HepG2 (cell line): Measurements from ENCODE around the gene APBA3. TPM values are rescaled to one million over a fixed set of nuclear protein-coding genes. Genes with fewer than 3 reads are reported as not detected.

Experiments
- ATF6 ChIP-seq: sonication (generic); formaldehyde crosslinking; conservative IDR thresholded peaks from 2 replicates; pipeline ENCODE4 v1.4.0; 2020; ENCODE audit warnings: missing genetic modification reagents
- CBX1 ChIP-seq: IDR thresholded peaks from one replicate; pipeline ENCODE4 v1.6.1; 2016; ENCODE audit warnings: antibody characterized with exemption, low read depth
- CBX5 ChIP-seq: sonication (generic); formaldehyde crosslinking; IDR thresholded peaks from 2 replicates; pipeline ENCODE4 v1.4.0; 2020; ENCODE audit warnings: missing genetic modification reagents, borderline replicate concordance
- CREB1 ChIP-seq, 2 experiments: fragments of 450-650 bp in 1 of 2; IDR thresholded peaks; 2 replicates each; pipeline ENCODE4 v1.6.1; 2016 to 2017; ENCODE audit warnings: control low read depth in 1 of 2, mild to moderate bottlenecking in 1 of 2, missing compliant biosample characterization in 1 of 2, missing genetic modification characterization in 1 of 2
- ELF1 ChIP-seq: sonication (generic); formaldehyde crosslinking; IDR thresholded peaks from 2 replicates; pipeline ENCODE4 v1.4.0; 2020; ENCODE audit warnings: missing genetic modification reagents
- HNRNPL ChIP-seq: fragments of 200-400 bp; formaldehyde crosslinking; IDR thresholded peaks from 2 replicates; pipeline ENCODE4 v1.6.1; 2017; ENCODE audit warnings: mild to moderate bottlenecking, low read depth, low read length
- IKZF5 ChIP-seq: IDR thresholded peaks from 2 replicates; pipeline ENCODE4 v1.6.1; 2018; ENCODE audit warnings: missing genetic modification reagents, mild to moderate bottlenecking, missing compliant biosample characterization
- KDM6A ChIP-seq: IDR thresholded peaks from 2 replicates; pipeline ENCODE4 v1.6.1; 2016; ENCODE audit warnings: low read depth
- NR2F2 ChIP-seq: IDR thresholded peaks from 2 replicates; pipeline ENCODE4 v1.6.1; 2012; ENCODE audit warnings: low read depth, inconsistent platforms, borderline replicate concordance
- PAXIP1 ChIP-seq: sonication (generic); formaldehyde crosslinking; conservative IDR thresholded peaks from 2 replicates; pipeline ENCODE4 v1.4.0; 2020; ENCODE audit warnings: mild to moderate bottlenecking, missing genetic modification reagents, moderate library complexity
- RXRB ChIP-seq: IDR thresholded peaks from 2 replicates; pipeline ENCODE4 v1.6.1; 2016; ENCODE audit warnings: borderline replicate concordance, missing genetic modification reagents, missing compliant biosample characterization
- SNAI1 ChIP-seq: sonication (generic); formaldehyde crosslinking; IDR thresholded peaks from 2 replicates; pipeline ENCODE4 v1.5.0; 2020; ENCODE audit warnings: mild to moderate bottlenecking, missing genetic modification reagents, borderline replicate concordance
- SNAPC5 ChIP-seq: sonication (generic); formaldehyde crosslinking; IDR thresholded peaks from 2 replicates; pipeline ENCODE4 v1.8.1; 2023; ENCODE audit warnings: mild to moderate bottlenecking, missing genetic modification reagents, borderline replicate concordance
- ZFP41 ChIP-seq: sonication (generic); formaldehyde crosslinking; IDR thresholded peaks from 2 replicates; pipeline ENCODE4 v1.4.0; 2020; ENCODE audit warnings: mild to moderate bottlenecking, missing genetic modification reagents, borderline replicate concordance
- ZFP62 ChIP-seq: sonication (generic); formaldehyde crosslinking; IDR thresholded peaks from 2 replicates; pipeline ENCODE4 v1.4.0; 2020; ENCODE audit warnings: missing genetic modification reagents
- ZFP91 ChIP-seq: sonication (generic); formaldehyde crosslinking; IDR thresholded peaks from 2 replicates; pipeline ENCODE4 v1.9.0; 2022; ENCODE audit warnings: missing genetic modification reagents, mild to moderate bottlenecking, borderline replicate concordance
- ZFX ChIP-seq: sonication (generic); formaldehyde crosslinking; IDR thresholded peaks from 2 replicates; pipeline ENCODE4 v1.4.0; 2020; ENCODE audit warnings: mild to moderate bottlenecking, low read depth, missing genetic modification reagents, moderate library complexity
- ZNF530 ChIP-seq: sonication (generic); formaldehyde crosslinking; IDR thresholded peaks from 2 replicates; pipeline ENCODE4 v1.5.0; 2020; ENCODE audit warnings: low read depth, mild to moderate bottlenecking, missing genetic modification reagents
- ZNF790 ChIP-seq: sonication (generic); formaldehyde crosslinking; IDR thresholded peaks from 2 replicates; pipeline ENCODE4 v1.8.0; 2022; ENCODE audit warnings: missing genetic modification reagents, mild to moderate bottlenecking, borderline replicate concordance
- ZNF839 ChIP-seq: sonication (generic); formaldehyde crosslinking; IDR thresholded peaks from 2 replicates; pipeline ENCODE4 v1.4.0; 2020; ENCODE audit warnings: missing genetic modification reagents, mild to moderate bottlenecking, borderline replicate concordance
- polyA plus RNA-seq, 8 experiments: library from polyadenylated mRNA; depleted of rRNA in 3 of 8; stranded (reverse) in 7 of 8; unstranded in 1 of 8; fragments of >200 nt; fragmentation: Illumina TruSeq in 4 of 8; extraction: Trizol in 4 of 8; gene quantifications; 2 replicates each; pipeline versions ENCODE4 v1.2.1 to v1.2.3, GENCODE V29; 2011 to 2016; ENCODE audit warnings: low read depth in 4 of 8, missing spikeins in 1 of 8, mixed read lengths in 1 of 8; ENCODE audit not compliant: insufficient read depth in 1 of 8
- total RNA-seq, 5 experiments: library from RNA; depleted of rRNA; stranded (reverse); fragments of >200 nt; fragmentation: Illumina TruSeq; extraction: Trizol; gene quantifications; 2 replicates each; pipeline ENCODE4 v1.2.3, GENCODE V29; 2016; ENCODE audit warnings: low read depth in 1 of 5

The APBA3 gene
- total and polyA plus RNA-seq, 2 of the 13 experiments (the other 11 are each of a cell fraction or from before 2014, with no cell fraction given) = 14.2 to 14.3 TPM

- TF ChIP-seq ATF6 (no peak), NR2F2 (0 out of 2 replicates have a peak, but pooled peaks have one; percentile 23), CBX1 (peak; percentile 76), ZFP62 (CRISPR knock-in tag) (no peak), CREB1 (IDR thresholded peaks at IDR 0.05) (0 out of 2 replicates have a peak, but pooled peaks have one; percentile 7), CREB1 (CRISPR knock-in tag; IDR thresholded peaks at IDR 0.05) (no peak), RXRB (CRISPR knock-in tag) (0 out of 2 replicates have a peak, but pooled peaks have one; percentile 8), ZFP91 (CRISPR knock-in tag) (peak; percentile 60; the same call in 1 of the 2 replicates), ZFP41 (CRISPR knock-in tag) (no peak), ZNF790 (CRISPR knock-in tag) (0 out of 2 replicates have a peak, but pooled peaks have one; percentile 44), SNAPC5 (CRISPR knock-in tag) (no peak), IKZF5 (CRISPR knock-in tag) (peak; percentile 69; the same call in 1 of the 2 replicates), CBX5 (CRISPR knock-in tag) (no peak), KDM6A (CRISPR knock-in tag) (no peak), SNAI1 (CRISPR knock-in tag) (no peak), ZNF530 (CRISPR knock-in tag) (no peak), HNRNPL (no peak), PAXIP1 (peak; percentile 37; the same call in 1 of the 2 replicates), ELF1 (peak; percentile 57), ZFX (peak; percentile 33; the same call in 1 of the 2 replicates), ZNF839 (CRISPR knock-in tag) (no peak)
Measured at GRCh38 chr19:3721131-3721886, 40.2 kb downstream of the APBA3 start (continued).
